Left lung (tissue), 10 donors: ENCODE results near the gene CHSY1. TPM values are rescaled to one million over a fixed set of nuclear protein-coding genes. Genes with fewer than 3 reads are reported as not detected.

Source experiments
- ATAC-seq: fragments of 200-7000 bp; cut with Tn5 transposase; one replicate; pipeline ENCODE4 v1.9.1; 2020; ENCODE audit warnings: moderate library complexity
- DNase-seq, 4 donors: peaks; one replicate each; pipeline ENCODE4 v3.0.0-alpha.2; 2013 to 2020
- H3K27ac ChIP-seq, 2 donors: fragments of 200-600 bp; sonication (generic) in 1 of 2; one replicate each; pipeline versions ENCODE4 v1.5.0 to v1.8.0; 2020 to 2021
- H3K27me3 ChIP-seq, 2 donors: fragments of 200-600 bp; sonication (generic) in 1 of 2; one replicate each; pipeline versions ENCODE4 v1.5.0 to v1.8.0; 2020 to 2021
- H3K36me3 ChIP-seq, 2 donors: fragments of 200-600 bp; sonication (generic) in 1 of 2; one replicate each; pipeline versions ENCODE4 v1.5.0 to v1.8.0; 2020 to 2021
- H3K4me1 ChIP-seq, 2 donors: fragments of 200-600 bp; one replicate each; pipeline ENCODE4 v1.8.0; 2021
- H3K4me3 ChIP-seq, 2 donors: fragments of 200-600 bp; sonication (generic) in 1 of 2; one replicate each; pipeline versions ENCODE4 v1.5.0 to v1.8.0; 2020 to 2021; ENCODE audit warnings: mild to moderate bottlenecking in 1 of 2
- H3K9me3 ChIP-seq, 2 donors: fragments of 200-600 bp; sonication (generic) in 1 of 2; one replicate each; pipeline versions ENCODE4 v1.5.0 to v1.8.0; 2020 to 2021
- CTCF ChIP-seq, 2 donors: fragments of 200-600 bp; sonication (generic) in 1 of 2; IDR thresholded peaks; one replicate each; pipeline versions ENCODE4 v1.5.0 to v1.8.0; 2021; ENCODE audit warnings: antibody characterized with exemption in 2 of 2
- intact Hi-C, 2 donors: fragments of 100-400 bp; cut with DNase I; formaldehyde crosslinking; loops; one replicate each; pipeline versions ENCODE4 v1.11.2 to v1.14.2; 2022
- polyA plus RNA-seq, 6 donors: library from polyadenylated mRNA; unstranded; fragments of 120-200 nt; gene quantifications; one replicate each; pipeline ENCODE4 v1.2.1, GENCODE V29; 2013; ENCODE audit not compliant: insufficient read length in 6 of 6
- total RNA-seq, 2 donors: library from RNA; stranded (reverse); fragmentation: NEBNext Ultra II Directional; extraction: Animal tissue kit (Norgen Biotek cat#: 25700); gene quantifications; one replicate each; pipeline ENCODE4 v1.2.1, GENCODE V29; 2021
- donor health status: DM: no; HTN: yes; CAD: no.
- donor health status: DM: no; HTN: no; CAD: no.

The CHSY1 gene
- total and polyA plus RNA-seq, 8 donors = 33.3 to 61.5 (median 51.5) TPM

DNA sequence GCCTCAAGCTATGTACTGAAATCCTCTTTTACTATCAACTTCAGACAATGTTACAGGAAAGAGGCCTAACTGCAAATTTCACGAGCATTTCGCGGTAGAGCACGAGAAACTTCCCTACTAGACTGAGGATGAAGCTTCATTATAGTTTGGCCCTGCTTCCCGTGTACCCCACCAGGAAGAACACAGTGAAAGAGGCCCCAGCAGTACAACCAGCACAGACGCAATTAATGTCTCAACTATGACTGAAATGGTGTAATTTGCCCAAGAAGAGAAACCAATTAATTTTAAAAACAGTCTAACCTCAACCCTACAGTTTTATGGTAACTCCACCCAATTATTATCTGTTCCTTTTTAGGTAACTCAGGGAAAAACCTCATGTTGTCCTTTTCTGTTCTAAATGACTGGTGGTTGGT is 12.1 kb downstream of the CHSY1 start:
- no peak for DNase-seq
- peaks cover 0 to 6% of the 10 kb centered on the region in 2 donors for H3K36me3 ChIP-seq
- H3K9me3 ChIP-seq = no peaks in the 10 kb centered on the region
- intact Hi-C loops = loop anchor here in 1 of 2 donors (10.0 kb wide), 1 partner anchor 45 kb away; no protein-coding TSS in a partner anchor
- TF ChIP-seq CTCF (IDR thresholded peaks at IDR 0.05) = no peak
- no peak for ATAC-seq
- no peak overlapping the region for H3K4me3 ChIP-seq
- no peaks in the 10 kb centered on the region for H3K27me3 ChIP-seq
- H3K27ac ChIP-seq = peak overlapping the region; percentile 11 to 85
- H3K4me1 ChIP-seq = peaks cover 55 to 97% of the 10 kb centered on the region in 2 donors

DNA sequence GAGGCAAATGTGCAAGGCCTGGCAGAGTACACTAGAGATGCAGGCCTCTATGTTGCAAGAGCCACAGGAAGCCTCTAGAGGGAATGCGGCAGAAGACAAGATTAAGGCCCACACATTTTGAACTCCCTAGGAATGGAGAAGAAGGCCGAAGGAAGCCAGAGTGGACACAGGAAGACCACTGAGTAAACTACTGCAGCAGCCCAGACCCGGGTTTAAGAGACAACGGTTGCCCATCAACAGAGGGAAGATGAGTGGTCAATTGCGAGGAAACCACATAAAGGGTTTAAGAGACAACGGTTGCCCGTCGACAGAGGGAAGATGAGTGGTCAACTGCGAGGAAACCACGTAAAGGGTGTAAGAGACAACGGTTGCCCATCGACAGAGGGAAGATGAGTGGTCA is 14.6 kb downstream of the CHSY1 start:
- ATAC-seq = no peak
- Histone ChIP-seq H3K36me3 (peaks cover 0 to 22% of the 10 kb centered on the region in 2 donors), H3K4me3 (no peak overlapping the region), H3K9me3 (no peaks in the 10 kb centered on the region), H3K27me3 (no peaks in the 10 kb centered on the region), H3K4me1 (peaks cover 31 to 91% of the 10 kb centered on the region in 2 donors), H3K27ac (peak overlapping the region in 1 of 2 donors; percentile 85)
- TF ChIP-seq CTCF (IDR thresholded peaks at IDR 0.05) = no peak
- DNase-seq = no peak
- intact Hi-C loops = no loop called here

DNA sequence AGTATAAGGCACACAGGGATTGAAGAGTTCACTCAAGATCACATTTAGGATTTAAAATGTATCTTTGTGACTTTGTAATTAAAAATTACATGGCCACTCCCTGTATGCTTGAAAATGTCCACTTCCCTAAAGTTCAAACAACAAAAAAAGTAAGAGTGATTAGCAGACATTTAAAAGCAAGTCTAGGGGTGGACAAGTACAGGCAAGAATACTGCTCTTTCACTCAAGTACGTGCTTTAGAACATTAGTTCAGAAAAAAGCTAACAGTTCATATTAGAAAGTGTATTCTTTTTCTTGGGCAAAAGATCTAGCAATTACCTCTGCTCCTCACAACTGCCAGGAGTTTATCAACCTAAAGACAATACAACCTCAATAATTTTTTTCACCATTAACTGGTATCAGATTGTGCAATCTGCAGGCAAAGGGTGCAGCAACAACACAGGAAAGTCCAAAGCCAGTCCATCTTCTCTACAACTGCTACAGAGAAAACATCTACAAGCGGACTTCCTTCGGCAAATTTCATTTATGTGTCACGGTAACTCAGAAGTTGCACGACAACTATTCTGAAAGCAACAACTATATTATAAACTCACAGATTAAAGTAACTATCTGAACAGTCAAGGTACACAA is 18.1 kb downstream of the CHSY1 start:
- TF ChIP-seq CTCF (IDR thresholded peaks at IDR 0.05) = no peak
- Histone ChIP-seq H3K36me3 (peaks cover 0 to 27% of the 10 kb centered on the region in 2 donors), H3K9me3 (peaks cover 0 to 1% of the 10 kb centered on the region in 2 donors), H3K27me3 (no peaks in the 10 kb centered on the region), H3K27ac (peak overlapping the region in 1 of 2 donors; percentile 11), H3K4me3 (no peak overlapping the region), H3K4me1 (peaks cover 11 to 71% of the 10 kb centered on the region in 2 donors)
- no peak for DNase-seq
- peak; percentile 57 for ATAC-seq
- intact Hi-C loops = no loop called here

GRCh38 chr15:101232677-101233076 is 19.2 kb downstream of the CHSY1 start:
- ATAC-seq (no peak), DNase-seq (peak in 1 of 4 donors; percentile 13)
- Histone ChIP-seq H3K27ac (peak overlapping the region in 1 of 2 donors; percentile 11), H3K4me3 (no peak overlapping the region), H3K27me3 (no peaks in the 10 kb centered on the region), H3K36me3 (peaks cover 0 to 27% of the 10 kb centered on the region in 2 donors), H3K9me3 (peaks cover 0 to 10% of the 10 kb centered on the region in 2 donors), H3K4me1 (peaks cover 3 to 61% of the 10 kb centered on the region in 2 donors)
- intact Hi-C loops = no loop called here
- TF ChIP-seq CTCF (IDR thresholded peaks at IDR 0.05) = no peak

DNA sequence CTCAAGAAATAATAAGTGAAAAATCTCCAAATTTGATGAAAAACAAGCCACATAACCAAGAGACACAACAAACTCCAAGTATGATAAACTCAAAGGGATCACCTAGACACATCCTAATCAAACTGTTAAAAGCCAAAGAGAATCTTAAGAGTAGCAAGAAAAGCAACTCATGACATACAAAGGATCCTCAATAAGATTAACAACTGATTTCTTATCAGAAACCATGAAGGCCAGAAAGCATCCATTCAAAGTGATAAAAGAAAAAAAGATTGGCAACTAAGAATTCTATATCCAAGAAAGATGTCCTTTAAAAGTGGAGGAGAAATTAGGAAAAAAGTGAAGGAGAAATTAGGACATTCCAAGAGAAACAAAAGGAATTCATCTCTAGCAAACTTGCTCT is 23.5 kb downstream of the CHSY1 start:
- intact Hi-C loops = no loop called here
- no peak for TF ChIP-seq CTCF (IDR thresholded peaks at IDR 0.05)

More for the DNA sequence above, 23.5 kb downstream of the CHSY1 start:
- peaks cover 0 to 52% of the 10 kb centered on the region in 2 donors for H3K4me1 ChIP-seq
- no peak for ATAC-seq
- no peak for DNase-seq
- no peak overlapping the region for H3K27ac ChIP-seq
- H3K4me3 ChIP-seq = no peak overlapping the region
- H3K27me3 ChIP-seq = no peaks in the 10 kb centered on the region
- H3K9me3 ChIP-seq = peaks cover 0 to 10% of the 10 kb centered on the region in 2 donors
- peaks cover 0 to 21% of the 10 kb centered on the region in 2 donors for H3K36me3 ChIP-seq
